ENCODE measurements around the gene USP21. TPM values are rescaled to one million over a fixed set of nuclear protein-coding genes. Genes with fewer than 3 reads are reported as not detected.
A peak's percentile ranks its signal among the peaks of the same experiment; 100 is the strongest.

The USP21 gene
- total and polyA plus RNA-seq, 2 of the 13 experiments (the other 11 are each of a cell fraction or from before 2014, with no cell fraction given) = 10.1 to 33.1 TPM

- TF ChIP-seq GATAD2A (CRISPR knock-in tag; IDR thresholded peaks at IDR 0.05) (peak; percentile 57), ZNF567 (CRISPR knock-in tag; IDR thresholded peaks at IDR 0.05; ENCODE audit: borderline replicate concordance) (no peak), ZNF546 (CRISPR knock-in tag; conservative IDR thresholded peaks at IDR 0.05) (no peak; the same call in 1 of the 2 replicates), DR1 (CRISPR knock-in tag; IDR thresholded peaks at IDR 0.05) (peak; percentile 75), NFYB (CRISPR knock-in tag; IDR thresholded peaks at IDR 0.05) (peak; percentile 93), ZNF569 (CRISPR knock-in tag; IDR thresholded peaks at IDR 0.05; ENCODE audit: borderline replicate concordance) (0 out of 2 replicates have a peak, but pooled peaks have one; percentile 72), SYNCRIP (IDR thresholded peaks at IDR 0.05; ENCODE audit: insufficient read depth, low read depth, low read length) (no peak), ZSCAN25 (CRISPR knock-in tag; IDR thresholded peaks at IDR 0.05) (peak; percentile 87), ZNF839 (CRISPR knock-in tag; IDR thresholded peaks at IDR 0.05; ENCODE audit: borderline replicate concordance) (no peak), YY1 (IDR thresholded peaks at IDR 0.05; ENCODE audit: insufficient read depth, insufficient replicate concordance, low read depth, low read length) (peak; percentile 52), ZSCAN29 (CRISPR knock-in tag; conservative IDR thresholded peaks at IDR 0.05) (no peak), IKZF1 (IDR thresholded peaks at IDR 0.05) (no peak), ZNF34 (CRISPR knock-in tag; IDR thresholded peaks at IDR 0.05; ENCODE audit: borderline replicate concordance) (no peak), AGO1 (IDR thresholded peaks at IDR 0.05; ENCODE audit: low read depth, low read length, poor library complexity, severe bottlenecking) (peak; percentile 49), ZNF18 (CRISPR knock-in tag; IDR thresholded peaks at IDR 0.05; ENCODE audit: insufficient replicate concordance) (peak; percentile 52), HMGXB3 (CRISPR knock-in tag; IDR thresholded peaks at IDR 0.05; ENCODE audit: borderline replicate concordance) (peak; percentile 88; the same call in 1 of the 2 replicates), ZNF512B (CRISPR knock-in tag; IDR thresholded peaks at IDR 0.05; ENCODE audit: borderline replicate concordance) (no peak), MAX (IDR thresholded peaks at IDR 0.05) (peak; percentile 72; the same call in 1 of the 2 replicates), STAG1 (CRISPR knock-in tag; IDR thresholded peaks at IDR 0.05) (peak; percentile 9; the same call in 1 of the 2 replicates), RCOR2 (CRISPR knock-in tag; IDR thresholded peaks at IDR 0.05) (no peak)
Observed at GRCh38 chr1:161165742-161166668, 6.7 kb downstream of the USP21 start, which contains the start of gene PPOX (continued).
